Brain microvascular endothelial cell (primary cell): ENCODE results near the gene ANKH.

ENCODE experiments used
- DNase-seq: peaks from one replicate; pipeline ENCODE4 v3.0.0-alpha.2; 2020
- H3K27ac ChIP-seq: fragments of 250-450 bp; sonication (Bioruptor Pico); 2 replicates; pipeline ENCODE4 v1.5.1; 2020; ENCODE audit warnings: mild to moderate bottlenecking, moderate library complexity
- H3K27me3 ChIP-seq: fragments of 250-450 bp; sonication (Bioruptor Pico); replicated peaks from 2 replicates; pipeline ENCODE4 v1.5.1; 2020; ENCODE audit warnings: mild to moderate bottlenecking
- H3K36me3 ChIP-seq: fragments of 250-450 bp; sonication (Bioruptor Pico); replicated peaks from 2 replicates; pipeline ENCODE4 v1.5.1; 2020; ENCODE audit warnings: mild to moderate bottlenecking
- H3K4me3 ChIP-seq: 2 replicates; pipeline ENCODE4 v1.5.1; 2011; ENCODE audit warnings: low read depth, mild to moderate bottlenecking, control low read depth, low read length, moderate library complexity
- in situ Hi-C: cut with HindIII; loops from 2 replicates; pipeline ENCODE4 v1.10.0; 2017; ENCODE audit warnings: low sequenced_read_pairs, low pct_ligation_motif_present
- TF ChIP-seq, protein P1 (sequence below): IDR thresholded peaks from 2 replicates; pipeline ENCODE4 v1.5.1; 2011; ENCODE audit warnings: low read depth, mild to moderate bottlenecking, moderate library complexity, low read length, control low read depth, inconsistent platforms; ENCODE audit errors: missing control alignments

The ANKH gene

DNA sequence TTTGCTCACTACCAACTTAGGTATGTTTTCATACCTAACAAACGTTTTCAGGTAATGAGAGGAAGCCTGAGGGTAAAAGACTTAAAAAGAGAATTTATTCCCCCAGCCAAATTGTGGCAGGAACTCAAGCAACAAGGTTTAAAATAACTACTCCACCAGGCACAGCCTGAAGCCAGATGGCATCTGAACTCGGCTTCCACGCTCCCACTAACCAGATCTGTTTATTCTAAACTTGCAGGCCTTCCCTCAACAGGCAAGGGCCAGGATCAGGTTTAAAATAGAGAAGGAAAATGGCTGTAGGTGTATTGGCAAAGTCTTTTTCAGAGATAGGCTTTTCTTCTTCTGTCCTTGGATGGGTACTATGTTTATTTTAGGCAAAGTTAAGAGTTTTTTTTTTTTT, 117.6 kb downstream of the ANKH start:
- in situ Hi-C loops: no loop called here

DNA sequence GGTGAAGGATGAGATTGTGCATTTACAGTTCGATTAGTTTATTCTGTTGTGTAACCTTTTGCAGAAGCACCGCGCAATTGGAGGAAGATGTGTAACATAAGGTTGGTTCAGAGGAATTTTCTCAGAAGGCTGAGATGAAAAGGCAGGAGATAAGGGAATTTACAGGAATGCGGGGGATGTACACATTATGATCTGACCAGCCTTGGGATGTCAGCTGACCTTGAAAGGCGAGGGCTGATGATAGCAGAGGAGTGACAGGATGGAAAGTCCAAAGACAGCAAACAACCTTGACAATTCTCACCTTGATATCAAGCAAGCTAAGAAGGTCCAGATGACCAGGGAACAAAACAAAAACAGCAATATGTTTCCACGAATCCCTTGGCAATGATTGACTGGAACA, 118.3 kb downstream of the ANKH start:
- TF ChIP-seq, protein P1, sequence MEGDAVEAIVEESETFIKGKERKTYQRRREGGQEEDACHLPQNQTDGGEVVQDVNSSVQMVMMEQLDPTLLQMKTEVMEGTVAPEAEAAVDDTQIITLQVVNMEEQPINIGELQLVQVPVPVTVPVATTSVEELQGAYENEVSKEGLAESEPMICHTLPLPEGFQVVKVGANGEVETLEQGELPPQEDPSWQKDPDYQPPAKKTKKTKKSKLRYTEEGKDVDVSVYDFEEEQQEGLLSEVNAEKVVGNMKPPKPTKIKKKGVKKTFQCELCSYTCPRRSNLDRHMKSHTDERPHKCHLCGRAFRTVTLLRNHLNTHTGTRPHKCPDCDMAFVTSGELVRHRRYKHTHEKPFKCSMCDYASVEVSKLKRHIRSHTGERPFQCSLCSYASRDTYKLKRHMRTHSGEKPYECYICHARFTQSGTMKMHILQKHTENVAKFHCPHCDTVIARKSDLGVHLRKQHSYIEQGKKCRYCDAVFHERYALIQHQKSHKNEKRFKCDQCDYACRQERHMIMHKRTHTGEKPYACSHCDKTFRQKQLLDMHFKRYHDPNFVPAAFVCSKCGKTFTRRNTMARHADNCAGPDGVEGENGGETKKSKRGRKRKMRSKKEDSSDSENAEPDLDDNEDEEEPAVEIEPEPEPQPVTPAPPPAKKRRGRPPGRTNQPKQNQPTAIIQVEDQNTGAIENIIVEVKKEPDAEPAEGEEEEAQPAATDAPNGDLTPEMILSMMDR: no peak
- in situ Hi-C loops: no loop called here
- no peak overlapping the region for H3K27ac ChIP-seq
- H3K36me3 ChIP-seq: peaks cover 12% of the 10 kb centered on the region
- no peaks in the 10 kb centered on the region for H3K27me3 ChIP-seq
- H3K4me3 ChIP-seq: no peak overlapping the region
- no peak for DNase-seq

More for the DNA sequence above, 117.6 kb downstream of the ANKH start:
- no peak overlapping the region for H3K4me3 ChIP-seq
- no peak overlapping the region for H3K27ac ChIP-seq
- H3K36me3 ChIP-seq: peaks cover 12% of the 10 kb centered on the region
- no peaks in the 10 kb centered on the region for H3K27me3 ChIP-seq
- TF ChIP-seq, protein P1: no peak
- DNase-seq: no peak

DNA sequence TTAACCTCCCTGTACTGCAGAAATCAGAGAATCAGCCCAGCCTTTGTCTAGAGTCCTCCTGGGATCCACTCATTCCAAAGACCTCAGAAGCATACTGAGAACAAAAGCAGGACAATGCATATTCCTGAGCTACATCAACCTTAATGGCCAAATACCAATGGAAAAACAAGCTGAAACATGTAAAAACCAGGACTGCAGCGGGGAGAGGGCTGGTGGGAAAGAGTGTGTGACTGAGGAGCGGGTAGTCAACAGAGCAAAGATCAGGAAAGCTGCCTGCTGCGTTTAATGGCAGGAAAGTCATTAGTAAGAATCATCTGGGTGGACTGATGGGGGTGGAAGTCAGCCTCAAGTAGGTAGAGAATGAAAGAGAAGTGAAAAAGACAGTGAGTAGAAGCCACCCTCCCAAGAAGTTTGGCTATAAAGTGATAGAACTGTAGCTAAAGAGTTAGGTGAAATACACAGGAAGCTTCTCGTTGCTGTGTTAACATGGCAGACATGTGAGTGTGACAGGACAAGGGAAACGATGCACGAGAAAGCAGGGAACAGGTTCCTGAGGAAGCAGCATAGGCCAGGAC, 119.0 kb downstream of the ANKH start:
- Histone ChIP-seq H3K27ac (no peak overlapping the region), H3K4me3 (no peak overlapping the region), H3K36me3 (peaks cover 12% of the 10 kb centered on the region), H3K27me3 (no peaks in the 10 kb centered on the region)
- no peak for DNase-seq
- TF ChIP-seq, protein P1: no peak
- in situ Hi-C loops: no loop called here

DNA sequence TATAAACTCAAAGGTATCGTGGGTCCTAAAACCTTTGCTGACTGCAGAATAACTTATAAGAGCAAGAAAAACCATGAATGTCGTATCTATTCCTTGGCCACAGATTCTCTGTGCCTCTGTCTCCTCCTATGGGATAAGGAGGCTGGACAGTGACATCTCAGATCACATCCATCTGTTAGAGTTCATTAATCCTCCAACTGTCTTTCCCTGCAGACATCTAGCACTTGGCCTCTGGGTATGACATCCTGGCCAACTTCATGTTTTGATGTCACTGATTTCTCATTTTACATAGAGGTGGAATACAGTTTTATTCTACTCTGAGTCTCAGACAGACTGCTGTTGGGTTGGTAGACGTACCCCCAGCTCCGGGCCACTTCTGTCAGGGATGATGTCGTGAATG, 120.9 kb downstream of the ANKH start:
- no peak overlapping the region for H3K4me3 ChIP-seq
- in situ Hi-C loops: no loop called here
- TF ChIP-seq, protein P1: no peak
- no peak for DNase-seq
- no peaks in the 10 kb centered on the region for H3K27me3 ChIP-seq
- H3K36me3 ChIP-seq: peaks cover 18% of the 10 kb centered on the region
- H3K27ac ChIP-seq: no peak overlapping the region

DNA sequence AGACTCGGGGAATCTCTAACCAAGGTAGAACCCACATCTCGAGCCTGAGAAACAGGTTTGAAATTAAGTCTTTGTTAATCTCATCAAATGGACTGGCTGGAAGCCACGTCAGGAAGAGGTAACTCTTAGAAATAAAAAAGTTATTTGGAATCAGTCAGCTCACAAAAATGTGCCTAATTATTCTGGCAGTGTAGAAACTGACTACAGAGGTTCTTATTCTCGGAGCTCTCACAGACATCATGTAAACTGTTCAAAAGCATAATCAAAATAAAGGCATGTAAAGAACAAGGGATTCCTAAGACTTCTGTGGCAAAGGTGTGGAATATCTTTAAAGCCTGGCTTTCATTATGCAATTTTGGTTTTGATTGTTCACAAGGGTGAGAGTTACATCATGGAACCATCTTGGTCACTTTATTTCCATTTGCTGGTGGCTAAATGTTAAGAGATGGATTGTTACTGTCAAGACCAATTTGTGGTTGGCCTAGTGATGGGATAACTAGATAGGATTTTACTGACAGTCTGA, 121.9 kb downstream of the ANKH start:
- in situ Hi-C loops: loop anchor here (25.0 kb wide), 1 partner anchor 263 kb away; no protein-coding TSS in a partner anchor
- DNase-seq: no peak

More for the DNA sequence above, 121.9 kb downstream of the ANKH start:
- Histone ChIP-seq H3K4me3 (no peak overlapping the region), H3K27ac (no peak overlapping the region), H3K27me3 (no peaks in the 10 kb centered on the region), H3K36me3 (peaks cover 19% of the 10 kb centered on the region)
- TF ChIP-seq, protein P1: no peak
